Skeletal muscle cell (primary cell): ENCODE data around the gene BABAM2.

ENCODE experiments used
- DNase-seq: peaks from one replicate; pipeline ENCODE4 v3.0.0-alpha.2; 2010; ENCODE audit warnings: low read depth
- H3K4me3 ChIP-seq: 2 replicates; pipeline ENCODE4 v1.5.1; 2011; ENCODE audit warnings: low read depth, mild to moderate bottlenecking, control low read depth, low read length, moderate library complexity

BABAM2 gene

DNA sequence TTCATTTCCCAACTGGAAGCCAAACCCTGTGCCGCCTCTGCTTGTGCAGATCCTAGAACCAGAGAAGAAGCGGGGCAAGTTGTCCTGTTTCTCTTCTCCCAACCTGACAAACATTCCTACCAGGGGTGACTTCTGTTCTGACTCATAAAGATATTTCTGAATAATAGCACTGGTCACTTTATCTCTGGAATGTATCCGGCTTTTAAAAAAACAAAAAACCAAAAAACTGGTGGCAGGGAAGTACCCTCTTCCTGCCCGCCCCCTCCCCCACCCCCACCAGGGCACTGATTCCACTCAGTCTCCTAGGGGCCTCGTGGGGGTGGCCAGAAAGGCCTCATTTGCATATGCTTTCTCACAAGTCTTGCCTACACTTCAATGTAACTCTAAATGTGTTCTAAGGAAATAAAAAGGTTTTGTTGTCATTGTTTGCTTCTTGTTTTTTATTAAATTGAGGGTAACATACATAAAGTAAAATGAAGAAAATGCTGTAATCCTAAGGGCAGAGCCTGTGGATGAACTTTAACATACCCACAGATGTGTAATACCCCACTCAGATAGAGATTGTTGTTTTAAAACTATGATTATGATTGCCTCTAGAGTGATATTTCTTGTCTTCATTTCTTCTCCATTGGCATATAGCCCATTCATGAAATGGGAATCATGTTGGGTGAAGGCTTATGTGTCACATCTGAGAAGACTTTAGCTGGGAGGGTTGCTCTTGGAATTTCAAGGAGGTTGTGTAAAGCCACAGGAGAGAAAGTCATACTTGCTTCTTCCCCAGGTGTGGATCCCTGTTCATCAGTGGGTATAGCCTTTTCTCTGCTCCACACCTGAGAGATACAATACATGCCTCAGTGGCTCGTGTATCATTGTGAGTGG lies 496.8 kb downstream of the BABAM2 start:
- no peak for DNase-seq

More for the DNA sequence above, 496.8 kb downstream of the BABAM2 start:
- H3K4me3 ChIP-seq, result no peak overlapping the region
